Right kidney (tissue), 1 donor: ENCODE data around the gene ZNF506.
"Not testable (repeated sequence)": the region's sequence is repeated elsewhere in the genome, so short reads cannot be mapped to it uniquely, and the experiment has no call there.

Experiments used
- DNase-seq: peaks from one replicate; pipeline ENCODE4 v3.0.0-alpha.2; 2016

Gene ZNF506

DNA sequence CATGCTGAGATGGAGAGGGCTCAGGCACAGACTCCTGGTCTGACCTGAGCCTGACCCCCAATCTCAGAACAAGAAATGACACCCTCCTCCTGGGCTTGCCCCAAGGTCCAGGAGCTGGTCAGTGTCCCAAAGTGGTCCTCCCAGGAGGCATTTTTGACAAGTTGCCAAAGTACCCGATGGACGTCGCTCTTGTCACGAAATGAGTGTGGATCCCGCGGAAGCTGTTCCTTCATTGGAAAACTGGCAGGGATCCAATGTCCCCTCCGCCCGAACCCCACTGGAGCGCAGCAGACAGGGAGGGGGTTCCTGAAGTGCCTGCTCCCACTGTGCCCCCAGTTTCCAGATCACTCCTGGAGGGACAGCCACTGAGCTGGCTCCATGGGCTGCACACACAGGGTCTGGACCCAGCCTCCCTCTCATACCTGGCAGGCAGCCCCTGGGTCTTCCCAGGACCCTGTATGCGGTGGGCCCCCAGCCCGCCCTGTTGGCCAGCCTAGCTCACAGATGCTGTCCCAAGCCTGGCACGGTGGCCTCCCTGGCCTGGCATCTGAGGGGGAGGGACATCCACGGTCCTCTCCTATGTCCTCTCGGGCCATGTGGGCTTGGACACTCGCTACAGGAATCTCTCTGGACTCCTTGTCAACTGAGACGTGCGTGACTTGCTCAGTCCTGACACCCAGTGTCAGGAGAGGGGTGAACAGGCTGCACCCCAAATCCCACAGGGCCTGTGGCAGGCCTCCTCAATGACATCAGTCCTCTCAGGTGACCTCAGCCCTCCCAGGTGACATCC, 75.9 kb downstream of the ZNF506 start:
- DNase-seq: no peak

DNA sequence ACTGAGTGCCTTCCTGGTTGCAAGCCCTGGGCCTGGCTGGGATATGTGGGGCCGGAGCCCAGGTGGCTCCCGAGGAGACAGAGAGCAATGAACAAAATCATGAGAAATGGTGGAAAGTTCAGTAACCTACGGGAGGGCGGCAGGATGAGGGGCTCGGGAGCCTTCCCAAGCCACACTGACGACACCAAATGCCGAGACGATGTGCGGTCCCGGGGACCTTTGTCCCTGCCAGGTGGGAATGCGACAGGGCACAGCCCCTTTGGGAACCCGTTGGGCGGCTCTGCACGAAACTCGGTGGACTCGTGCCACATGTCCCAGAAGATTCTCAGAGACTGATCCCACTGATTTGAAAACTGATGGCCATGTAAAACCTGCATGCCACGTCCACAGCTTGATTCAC, 76.9 kb downstream of the ZNF506 start:
- DNase-seq: no peak

DNA sequence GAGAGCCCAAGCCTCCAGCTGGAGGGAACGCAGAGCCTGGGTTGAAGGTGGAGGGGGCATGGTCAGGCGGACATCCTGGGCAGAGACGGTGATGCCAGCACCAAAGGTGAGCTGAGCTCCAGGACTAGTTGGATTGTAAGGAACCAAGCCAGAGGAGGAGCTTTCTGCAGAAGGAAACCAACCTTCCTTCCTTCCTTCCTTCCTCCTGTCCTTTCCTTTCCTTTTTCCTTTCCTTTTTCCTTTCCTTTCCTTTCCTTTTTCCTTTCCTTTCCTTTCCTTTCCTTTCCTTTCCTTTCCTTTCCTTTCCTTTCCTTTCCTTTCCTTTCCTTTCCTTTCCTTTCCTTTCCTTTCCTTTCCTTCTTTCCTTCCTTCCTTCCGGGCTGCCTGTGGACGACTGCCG, 77.6 kb downstream of the ZNF506 start:
- not testable (repeated sequence) for DNase-seq

DNA sequence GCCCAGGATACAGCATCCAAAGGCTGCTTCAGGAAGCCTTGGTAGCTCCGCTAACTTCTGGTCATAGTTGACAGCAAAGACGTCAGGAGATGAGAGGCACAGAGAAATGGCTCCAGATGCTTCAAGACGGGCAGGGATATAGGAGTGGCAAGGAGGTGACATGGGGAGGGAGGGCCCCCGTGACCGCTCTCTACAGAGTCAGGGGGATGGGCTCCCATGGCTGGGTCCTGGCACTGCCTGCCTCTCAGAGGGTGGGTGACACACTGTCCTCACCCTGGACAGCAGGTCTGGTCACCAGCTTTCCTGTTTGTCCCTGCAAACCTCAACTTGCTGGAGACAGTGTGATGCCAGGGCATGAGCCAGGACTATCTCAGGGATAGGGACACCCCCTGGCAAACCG, 78.4 kb downstream of the ZNF506 start:
- DNase-seq: no peak

DNA sequence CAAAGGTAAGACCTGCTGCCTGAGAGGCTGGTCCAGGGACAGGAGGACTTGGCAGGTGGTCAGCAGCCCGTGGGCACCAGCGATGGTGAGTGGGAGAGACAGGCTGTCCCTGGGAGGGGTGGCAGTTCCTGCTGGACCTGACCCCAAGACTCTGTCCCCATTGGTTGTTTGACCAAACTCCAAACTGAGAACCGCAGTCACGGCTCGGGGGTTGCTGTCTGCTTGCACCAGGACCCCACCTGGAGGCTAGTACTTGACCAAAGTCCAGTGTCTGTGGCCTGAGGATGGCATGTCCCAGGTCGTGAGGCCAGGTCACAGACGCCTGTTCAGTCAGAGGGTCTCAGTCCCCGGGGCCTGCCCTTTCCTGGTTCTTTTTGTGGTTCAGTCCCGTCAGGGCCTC, 78.8 kb downstream of the ZNF506 start:
- DNase-seq: no peak
